HG03571 (cell line): ENCODE results near the gene AREL1.

Experiments
- ATAC-seq: cut with Tn5 transposase; IDR thresholded peaks from one replicate; pipeline ENCODE4 v1.9.1; 2021; ENCODE audit not compliant: unreplicated experiment

Gene AREL1

GRCh38 chr14:74661726-74662450 lies 51.0 kb downstream of the AREL1 start:
- ATAC-seq = no peak

GRCh38 chr14:74660863-74661262 lies 52.0 kb downstream of the AREL1 start:
- ATAC-seq = no peak

- no peak for ATAC-seq
Observed at GRCh38 chr14:74660167-74660566, 52.7 kb downstream of the AREL1 start.

GRCh38 chr14:74658535-74659131 lies 54.2 kb downstream of the AREL1 start:
- ATAC-seq = no peak

GRCh38 chr14:74656964-74657363 lies 55.9 kb downstream of the AREL1 start:
- ATAC-seq = no peak

GRCh38 chr14:74655599-74656395 lies 57.1 kb downstream of the AREL1 start:
- ATAC-seq = no peak

- ATAC-seq = no peak
Observed at GRCh38 chr14:74654931-74655330, 57.9 kb downstream of the AREL1 start.

- no peak for ATAC-seq
Observed at GRCh38 chr14:74653386-74654138, 59.3 kb downstream of the AREL1 start.

- ATAC-seq = no peak
Observed at GRCh38 chr14:74652541-74652940, 60.3 kb downstream of the AREL1 start.

GRCh38 chr14:74650927-74651686 lies 61.8 kb downstream of the AREL1 start:
- ATAC-seq = no peak

GRCh38 chr14:74649673-74650072 lies 63.2 kb downstream of the AREL1 start:
- ATAC-seq = no peak

- ATAC-seq = no peak
Observed at GRCh38 chr14:74649167-74649566, 63.7 kb downstream of the AREL1 start.

GRCh38 chr14:74648601-74649000 lies 64.3 kb downstream of the AREL1 start:
- no peak for ATAC-seq

GRCh38 chr14:74647678-74648461 lies 65.0 kb downstream of the AREL1 start:
- ATAC-seq = no peak

- no peak for ATAC-seq
Observed at GRCh38 chr14:74647061-74647677, 65.7 kb downstream of the AREL1 start.

- ATAC-seq = no peak
Observed at GRCh38 chr14:74645756-74646470, 67.0 kb downstream of the AREL1 start.

GRCh38 chr14:74645244-74645643 lies 67.6 kb downstream of the AREL1 start:
- ATAC-seq = no peak

GRCh38 chr14:74641601-74642391 lies 71.1 kb downstream of the AREL1 start:
- ATAC-seq = no peak
